Activated naive CD4-positive, alpha-beta T cell treated with anti-CD3 and anti-CD28 coated beads, Interleukin-2, amount 50 U/mL, for 72 hours (primary cell): ENCODE results near the gene SLC43A2. TPM values are rescaled to one million over a fixed set of nuclear protein-coding genes. Genes with fewer than 3 reads are reported as not detected.
A peak's percentile ranks its signal among the peaks of the same experiment; 100 is the strongest.

Experiments
- ATAC-seq, 2 donors: fragments of 150-1000 bp; cut with Tn5 transposase; 2 replicates each; pipeline ENCODE4 v1.10.0; 2021; ENCODE audit warnings: mild to moderate bottlenecking in 2 of 2, moderate library complexity in 2 of 2
- DNase-seq, 2 donors: peaks; one replicate each; pipeline ENCODE4 v3.0.0; 2021 to 2022; ENCODE audit warnings: low spot score in 2 of 2
- H3K27ac Mint-ChIP-seq, 2 donors: one replicate each; pipeline ENCODE4 v1.8.0; 2022; ENCODE audit warnings: mild to moderate bottlenecking in 2 of 2, mixed read lengths in 2 of 2
- H3K36me3 Mint-ChIP-seq, 2 donors: one replicate each; pipeline ENCODE4 v1.8.0; 2022; ENCODE audit warnings: mixed read lengths in 2 of 2
- H3K9me3 Mint-ChIP-seq, 2 donors: one replicate each; pipeline ENCODE4 v1.8.0; 2022; ENCODE audit warnings: mixed read lengths in 2 of 2
- total RNA-seq, 2 donors: library from RNA; stranded (reverse); gene quantifications; one replicate each; pipeline ENCODE4 v1.2.3, GENCODE V29; 2022

SLC43A2 gene
- total RNA-seq, 2 donors from 2014 or later: 0.57 to 0.62 TPM

- H3K9me3 Mint-ChIP-seq: no peaks in the 10 kb centered on the region
- H3K36me3 Mint-ChIP-seq: no peaks in the 10 kb centered on the region
- DNase-seq (no peak), ATAC-seq (no peak)
- H3K27ac Mint-ChIP-seq: peak overlapping the region in 1 of 2 donors; percentile 61
Measured at GRCh38 chr17:1630662-1631061, 2.0 kb upstream of the SLC43A2 start.

- Mint-ChIP-seq H3K36me3 (no peaks in the 10 kb centered on the region), H3K27ac (peak overlapping the region in 1 of 2 donors; percentile 61), H3K9me3 (no peaks in the 10 kb centered on the region)
- ATAC-seq (peak; percentile 17 to 53), DNase-seq (peak in 1 of 2 donors; percentile 86)
Measured at GRCh38 chr17:1629504-1630310, 1.1 kb upstream of the SLC43A2 start.

- ATAC-seq (peak; percentile 80 to 87), DNase-seq (peak; percentile 77 to 84)
- H3K9me3 Mint-ChIP-seq: no peaks in the 10 kb centered on the region
- no peaks in the 10 kb centered on the region for H3K36me3 Mint-ChIP-seq
- H3K27ac Mint-ChIP-seq: peak overlapping the region; percentile 84 to 96
Measured at GRCh38 chr17:1628856-1629503, 346 bp upstream of the SLC43A2 start.

- no peak overlapping the region for H3K27ac Mint-ChIP-seq
- no peaks in the 10 kb centered on the region for H3K9me3 Mint-ChIP-seq
- no peaks in the 10 kb centered on the region for H3K36me3 Mint-ChIP-seq
- DNase-seq (no peak), ATAC-seq (no peak)
Measured at GRCh38 chr17:1627182-1627981, 1.3 kb downstream of the SLC43A2 start.

- Mint-ChIP-seq H3K27ac (no peak overlapping the region), H3K36me3 (no peaks in the 10 kb centered on the region), H3K9me3 (no peaks in the 10 kb centered on the region)
- DNase-seq (no peak), ATAC-seq (no peak)
Measured at GRCh38 chr17:1626333-1626732, 2.3 kb downstream of the SLC43A2 start.

- no peak overlapping the region for H3K27ac Mint-ChIP-seq
- H3K9me3 Mint-ChIP-seq: no peaks in the 10 kb centered on the region
- DNase-seq (no peak), ATAC-seq (no peak)
- no peaks in the 10 kb centered on the region for H3K36me3 Mint-ChIP-seq
Measured at GRCh38 chr17:1625581-1625980, 3.1 kb downstream of the SLC43A2 start.

GRCh38 chr17:1625053-1625452 is 3.6 kb downstream of the SLC43A2 start:
- ATAC-seq (no peak), DNase-seq (no peak)
- H3K9me3 Mint-ChIP-seq: no peaks in the 10 kb centered on the region
- H3K27ac Mint-ChIP-seq: no peak overlapping the region
- no peaks in the 10 kb centered on the region for H3K36me3 Mint-ChIP-seq

GRCh38 chr17:1624650-1625049 is 4.0 kb downstream of the SLC43A2 start:
- DNase-seq: no peak
- Mint-ChIP-seq H3K27ac (peak overlapping the region in 1 of 2 donors; percentile 27), H3K9me3 (no peaks in the 10 kb centered on the region), H3K36me3 (no peaks in the 10 kb centered on the region)
- ATAC-seq: no peak

GRCh38 chr17:1623057-1623630 is 5.5 kb downstream of the SLC43A2 start:
- Mint-ChIP-seq H3K9me3 (no peaks in the 10 kb centered on the region), H3K36me3 (no peaks in the 10 kb centered on the region), H3K27ac (no peak overlapping the region)
- no peak for ATAC-seq
- no peak for DNase-seq

GRCh38 chr17:1621273-1621954 is 7.2 kb downstream of the SLC43A2 start:
- Mint-ChIP-seq H3K36me3 (no peaks in the 10 kb centered on the region), H3K27ac (no peak overlapping the region), H3K9me3 (no peaks in the 10 kb centered on the region)
- ATAC-seq (no peak), DNase-seq (no peak)

- Mint-ChIP-seq H3K36me3 (no peaks in the 10 kb centered on the region), H3K9me3 (no peaks in the 10 kb centered on the region), H3K27ac (no peak overlapping the region)
- DNase-seq (no peak), ATAC-seq (no peak)
Measured at GRCh38 chr17:1620486-1620885, 8.1 kb downstream of the SLC43A2 start.

- no peaks in the 10 kb centered on the region for H3K36me3 Mint-ChIP-seq
- ATAC-seq (no peak), DNase-seq (no peak)
- H3K9me3 Mint-ChIP-seq: no peaks in the 10 kb centered on the region
- no peak overlapping the region for H3K27ac Mint-ChIP-seq
Measured at GRCh38 chr17:1617620-1618174, 10.9 kb downstream of the SLC43A2 start.

- DNase-seq: no peak
- no peak for ATAC-seq
- no peaks in the 10 kb centered on the region for H3K9me3 Mint-ChIP-seq
- no peaks in the 10 kb centered on the region for H3K36me3 Mint-ChIP-seq
- no peak overlapping the region for H3K27ac Mint-ChIP-seq
Measured at GRCh38 chr17:1616101-1616500, 12.5 kb downstream of the SLC43A2 start.

GRCh38 chr17:1612400-1612799 is 16.2 kb downstream of the SLC43A2 start:
- H3K27ac Mint-ChIP-seq: no peak overlapping the region

GRCh38 chr17:1611715-1612114 is 16.9 kb downstream of the SLC43A2 start:
- H3K36me3 Mint-ChIP-seq: no peaks in the 10 kb centered on the region

More at GRCh38 chr17:1612400-1612799, 16.2 kb downstream of the SLC43A2 start:
- H3K36me3 Mint-ChIP-seq: no peaks in the 10 kb centered on the region
- no peaks in the 10 kb centered on the region for H3K9me3 Mint-ChIP-seq
- no peak for DNase-seq
- ATAC-seq: no peak

GRCh38 chr17:1608676-1609075 is 20.0 kb downstream of the SLC43A2 start:
- DNase-seq (no peak), ATAC-seq (no peak)
- H3K27ac Mint-ChIP-seq: peak overlapping the region in 1 of 2 donors; percentile 75
- H3K36me3 Mint-ChIP-seq: no peaks in the 10 kb centered on the region
- H3K9me3 Mint-ChIP-seq: no peaks in the 10 kb centered on the region

More at GRCh38 chr17:1611715-1612114, 16.9 kb downstream of the SLC43A2 start:
- no peaks in the 10 kb centered on the region for H3K9me3 Mint-ChIP-seq
- DNase-seq (no peak), ATAC-seq (no peak)
- H3K27ac Mint-ChIP-seq: no peak overlapping the region
